Nephron progenitor cell (in vitro differentiated cells): ENCODE measurements around the gene SPAG16.
A peak's percentile ranks its signal among the peaks of the same experiment; 100 is the strongest.

Experiments used
- DNase-seq: peaks from one replicate; pipeline ENCODE4 v3.0.0; 2021
- H3K27ac Mint-ChIP-seq: 2 replicates; pipeline ENCODE4 v1.8.0; 2021; ENCODE audit warnings: mild to moderate bottlenecking, moderate library complexity, mixed read lengths
- H3K27me3 Mint-ChIP-seq: 2 replicates; pipeline ENCODE4 v1.8.0; 2021; ENCODE audit warnings: mild to moderate bottlenecking, low read depth, mixed read lengths; ENCODE audit not compliant: poor library complexity
- H3K36me3 Mint-ChIP-seq: 2 replicates; pipeline ENCODE4 v1.8.0; 2021; ENCODE audit warnings: low read depth, mixed read lengths
- H3K4me1 Mint-ChIP-seq: 2 replicates; pipeline ENCODE4 v1.8.0; 2021; ENCODE audit warnings: mixed read lengths
- H3K4me3 Mint-ChIP-seq: 2 replicates; pipeline ENCODE4 v1.8.0; 2021; ENCODE audit warnings: mild to moderate bottlenecking, moderate library complexity, mixed read lengths
- H3K9me3 Mint-ChIP-seq: 2 replicates; pipeline ENCODE4 v1.8.0; 2021; ENCODE audit warnings: mild to moderate bottlenecking, moderate library complexity, mixed read lengths
- TF ChIP-seq, protein P1 (sequence below): fragments of 200-600 bp; sonication (generic); IDR thresholded peaks from 2 replicates; pipeline ENCODE4 v1.5.0; 2021; ENCODE audit warnings: antibody characterized with exemption

Gene SPAG16

DNA sequence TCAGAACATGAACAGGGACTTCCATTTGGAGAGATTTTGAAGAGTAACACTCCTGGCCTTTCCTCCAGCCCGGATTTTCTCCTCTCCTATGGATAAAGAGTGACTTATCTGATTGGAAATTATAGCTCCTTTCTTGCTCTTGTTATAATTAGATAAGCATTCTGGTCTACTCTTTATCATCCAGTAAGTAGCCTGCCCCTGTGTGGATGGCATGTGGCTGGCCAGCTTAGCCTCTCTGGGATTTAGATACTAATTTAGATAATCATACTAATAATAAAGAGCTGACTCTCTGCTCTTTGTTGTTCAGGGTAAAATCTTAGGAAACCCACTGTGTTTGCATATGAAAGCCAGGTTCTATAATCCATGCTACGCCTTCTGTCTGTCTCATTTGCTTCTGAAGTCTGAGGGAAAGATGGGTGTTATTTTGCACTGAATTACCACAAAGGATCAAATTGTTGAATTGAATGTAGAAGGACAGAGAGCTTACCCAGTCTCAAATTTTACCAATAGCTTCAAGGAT lies 438.8 kb downstream of the SPAG16 start:
- no peaks in the 10 kb centered on the region for H3K36me3 Mint-ChIP-seq
- DNase-seq = no peak
- no peak overlapping the region for H3K27ac Mint-ChIP-seq
- peaks cover 4% of the 10 kb centered on the region for H3K9me3 Mint-ChIP-seq
- H3K4me3 Mint-ChIP-seq = no peak overlapping the region
- TF ChIP-seq, protein P1, sequence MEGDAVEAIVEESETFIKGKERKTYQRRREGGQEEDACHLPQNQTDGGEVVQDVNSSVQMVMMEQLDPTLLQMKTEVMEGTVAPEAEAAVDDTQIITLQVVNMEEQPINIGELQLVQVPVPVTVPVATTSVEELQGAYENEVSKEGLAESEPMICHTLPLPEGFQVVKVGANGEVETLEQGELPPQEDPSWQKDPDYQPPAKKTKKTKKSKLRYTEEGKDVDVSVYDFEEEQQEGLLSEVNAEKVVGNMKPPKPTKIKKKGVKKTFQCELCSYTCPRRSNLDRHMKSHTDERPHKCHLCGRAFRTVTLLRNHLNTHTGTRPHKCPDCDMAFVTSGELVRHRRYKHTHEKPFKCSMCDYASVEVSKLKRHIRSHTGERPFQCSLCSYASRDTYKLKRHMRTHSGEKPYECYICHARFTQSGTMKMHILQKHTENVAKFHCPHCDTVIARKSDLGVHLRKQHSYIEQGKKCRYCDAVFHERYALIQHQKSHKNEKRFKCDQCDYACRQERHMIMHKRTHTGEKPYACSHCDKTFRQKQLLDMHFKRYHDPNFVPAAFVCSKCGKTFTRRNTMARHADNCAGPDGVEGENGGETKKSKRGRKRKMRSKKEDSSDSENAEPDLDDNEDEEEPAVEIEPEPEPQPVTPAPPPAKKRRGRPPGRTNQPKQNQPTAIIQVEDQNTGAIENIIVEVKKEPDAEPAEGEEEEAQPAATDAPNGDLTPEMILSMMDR = no peak
- H3K27me3 Mint-ChIP-seq = no peaks in the 10 kb centered on the region
- no peaks in the 10 kb centered on the region for H3K4me1 Mint-ChIP-seq

DNA sequence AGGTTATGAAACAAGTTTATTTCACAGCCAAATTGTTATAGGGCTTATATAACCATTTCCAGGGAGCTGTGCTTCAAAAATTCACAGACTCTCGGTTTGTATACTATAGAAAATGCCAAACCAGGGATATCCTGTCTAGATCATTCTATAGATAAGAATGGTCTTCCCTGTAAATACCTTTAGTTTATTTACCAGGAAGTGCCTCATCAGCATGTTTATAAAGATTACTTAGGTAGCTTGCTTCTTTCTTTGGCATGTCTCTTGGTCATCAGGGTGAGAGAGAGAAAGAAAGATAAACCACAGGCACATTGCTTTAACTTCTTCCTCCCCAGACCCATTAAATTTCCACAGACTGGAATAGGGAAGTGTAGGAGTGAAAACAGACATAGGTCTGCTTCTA lies 439.4 kb downstream of the SPAG16 start:
- H3K27me3 Mint-ChIP-seq = no peaks in the 10 kb centered on the region
- peaks cover 4% of the 10 kb centered on the region for H3K9me3 Mint-ChIP-seq
- no peak overlapping the region for H3K27ac Mint-ChIP-seq
- DNase-seq = no peak
- H3K36me3 Mint-ChIP-seq = no peaks in the 10 kb centered on the region
- no peaks in the 10 kb centered on the region for H3K4me1 Mint-ChIP-seq
- TF ChIP-seq, protein P1 = no peak
- no peak overlapping the region for H3K4me3 Mint-ChIP-seq

DNA sequence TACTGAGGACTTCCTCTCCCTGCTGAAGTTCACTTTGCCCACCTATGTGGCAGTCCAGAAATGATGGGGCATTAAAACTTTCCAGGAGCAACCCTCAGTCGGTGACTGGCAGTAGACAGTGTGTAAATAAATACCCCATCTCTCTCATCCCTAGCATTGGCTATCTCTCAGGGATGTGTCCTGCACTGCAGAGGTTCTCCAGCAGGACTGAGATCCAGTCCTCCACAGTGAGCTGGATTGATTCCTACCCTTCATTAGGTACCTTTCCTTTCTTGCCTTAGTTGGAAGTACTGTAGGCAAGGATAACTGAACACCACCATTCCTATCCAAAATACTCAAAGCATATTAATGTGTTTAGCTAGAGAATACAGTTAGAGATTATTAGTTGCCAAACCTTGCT lies 441.8 kb downstream of the SPAG16 start:
- H3K9me3 Mint-ChIP-seq = no peaks in the 10 kb centered on the region
- H3K4me3 Mint-ChIP-seq = no peak overlapping the region
- H3K27me3 Mint-ChIP-seq = no peaks in the 10 kb centered on the region
- H3K27ac Mint-ChIP-seq = no peak overlapping the region
- no peaks in the 10 kb centered on the region for H3K4me1 Mint-ChIP-seq
- no peak for DNase-seq
- H3K36me3 Mint-ChIP-seq = no peaks in the 10 kb centered on the region
- TF ChIP-seq, protein P1 = no peak

DNA sequence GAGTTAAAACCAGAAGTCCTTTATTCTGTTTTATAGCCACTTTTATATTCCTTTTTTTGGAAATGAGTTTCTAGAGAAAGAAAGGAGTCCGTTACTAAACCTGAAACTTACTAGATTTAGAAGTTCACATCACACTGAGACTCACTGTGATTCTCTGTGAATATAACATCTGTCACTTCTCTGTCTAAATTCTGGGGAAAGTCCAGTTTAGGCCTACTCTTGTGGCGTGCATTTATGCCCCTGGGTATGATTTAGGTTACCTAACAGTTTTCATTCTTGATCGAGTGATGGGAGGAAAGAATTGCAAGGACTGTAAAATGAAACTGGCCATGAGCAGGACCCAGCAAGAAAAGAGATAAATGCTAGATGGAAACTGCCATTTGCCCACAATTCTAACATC lies 449.6 kb downstream of the SPAG16 start:
- no peaks in the 10 kb centered on the region for H3K36me3 Mint-ChIP-seq
- TF ChIP-seq, protein P1 = no peak
- H3K4me3 Mint-ChIP-seq = no peak overlapping the region
- DNase-seq = no peak
- no peak overlapping the region for H3K27ac Mint-ChIP-seq
- H3K4me1 Mint-ChIP-seq = no peaks in the 10 kb centered on the region
- no peaks in the 10 kb centered on the region for H3K27me3 Mint-ChIP-seq
- peaks cover 4% of the 10 kb centered on the region for H3K9me3 Mint-ChIP-seq

DNA sequence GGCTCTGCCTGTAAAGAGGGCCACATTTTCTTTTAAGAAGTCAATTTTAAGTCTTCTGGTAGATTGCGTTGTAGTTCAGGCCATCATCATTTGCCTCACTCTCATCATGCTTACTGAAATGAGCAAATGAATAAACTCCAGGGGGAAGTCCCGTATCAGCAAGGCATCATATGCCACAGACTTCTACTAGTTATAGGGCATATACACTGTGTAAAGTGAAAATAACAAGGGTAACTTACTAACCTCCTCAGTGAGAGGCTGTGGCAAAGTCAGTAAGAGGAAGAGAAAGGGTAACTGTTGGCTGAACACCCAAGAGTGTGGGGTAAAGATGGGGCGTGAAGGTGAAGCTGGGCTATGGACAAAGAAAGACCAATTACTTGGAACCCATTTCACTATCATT lies 456.2 kb downstream of the SPAG16 start:
- Mint-ChIP-seq H3K27ac (no peak overlapping the region), H3K4me3 (no peak overlapping the region), H3K9me3 (no peaks in the 10 kb centered on the region), H3K27me3 (no peaks in the 10 kb centered on the region), H3K4me1 (no peaks in the 10 kb centered on the region), H3K36me3 (no peaks in the 10 kb centered on the region)
- TF ChIP-seq, protein P1 = no peak
- no peak for DNase-seq

DNA sequence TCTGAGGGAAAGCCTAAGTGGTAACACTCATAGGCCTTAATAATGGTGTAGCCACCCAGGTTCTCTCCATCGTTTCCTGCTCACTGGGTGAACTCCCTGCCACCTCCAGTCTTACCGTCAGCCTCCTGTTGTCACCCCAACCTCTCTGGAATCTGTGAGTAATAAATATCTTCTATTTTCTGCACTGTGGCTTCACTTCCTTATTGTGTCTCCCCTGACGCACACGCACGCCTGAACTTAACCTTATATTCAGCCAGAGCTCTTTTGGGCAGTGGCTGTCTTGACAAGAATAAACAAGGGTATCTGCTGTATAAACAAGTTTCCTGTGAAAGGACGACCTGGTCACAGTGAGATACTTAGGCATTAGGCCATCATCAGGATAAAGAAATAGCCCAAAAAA lies 467.2 kb downstream of the SPAG16 start:
- H3K4me3 Mint-ChIP-seq = no peak overlapping the region
- peak overlapping the region; percentile 23 for H3K27ac Mint-ChIP-seq
- H3K27me3 Mint-ChIP-seq = no peaks in the 10 kb centered on the region

More for the DNA sequence above, 467.2 kb downstream of the SPAG16 start:
- TF ChIP-seq, protein P1 = no peak
- Mint-ChIP-seq H3K4me1 (peaks cover 12% of the 10 kb centered on the region), H3K9me3 (no peaks in the 10 kb centered on the region), H3K36me3 (no peaks in the 10 kb centered on the region)
- DNase-seq = no peak
